Activated naive CD8-positive, alpha-beta T cell treated with anti-CD3 and anti-CD28 coated beads, Interleukin-2, amount 10 ng/mL, durations not matched to agents 7 days and 5 days (primary cell): ENCODE results near the gene CDYL. TPM values are rescaled to one million over a fixed set of nuclear protein-coding genes. Genes with fewer than 3 reads are reported as not detected.
A peak's percentile ranks its signal among the peaks of the same experiment; 100 is the strongest.

ENCODE experiments used
- ATAC-seq: fragments of 150-1000 bp; cut with Tn5 transposase; one replicate; pipeline ENCODE4 v1.10.0; 2021; ENCODE audit warnings: low read depth, moderate library complexity
- POLR2A ChIA-PET: fragments of 350-600 bp; sonication (Branson Sonifier 250); formaldehyde crosslinking; loops from one replicate; lab custom pipeline; 2021; ENCODE audit warnings: antibody characterized with exemption; lab: Charles Lee
- DNase-seq: peaks from one replicate; pipeline ENCODE4 v3.0.0; 2021
- H3K27ac Mint-ChIP-seq: one replicate; pipeline ENCODE4 v1.8.0; 2022; ENCODE audit warnings: mild to moderate bottlenecking, mixed read lengths
- H3K27me3 Mint-ChIP-seq: one replicate; pipeline ENCODE4 v1.8.0; 2022; ENCODE audit warnings: mild to moderate bottlenecking, moderate library complexity, mixed read lengths
- H3K36me3 Mint-ChIP-seq: one replicate; pipeline ENCODE4 v1.8.0; 2021; ENCODE audit warnings: mild to moderate bottlenecking, mixed read lengths
- H3K4me1 Mint-ChIP-seq: one replicate; pipeline ENCODE4 v1.8.0; 2021; ENCODE audit warnings: mixed read lengths
- H3K4me3 Mint-ChIP-seq: one replicate; pipeline ENCODE4 v1.8.0; 2022; ENCODE audit warnings: mild to moderate bottlenecking, moderate library complexity, mixed read lengths
- H3K9me3 Mint-ChIP-seq: one replicate; pipeline ENCODE4 v1.8.0; 2021; ENCODE audit warnings: mixed read lengths
- total RNA-seq, 2 experiments: library from RNA; stranded (reverse); gene quantifications; one replicate each; pipeline ENCODE4 v1.2.3, GENCODE V29; 2021

Gene CDYL, protein sequence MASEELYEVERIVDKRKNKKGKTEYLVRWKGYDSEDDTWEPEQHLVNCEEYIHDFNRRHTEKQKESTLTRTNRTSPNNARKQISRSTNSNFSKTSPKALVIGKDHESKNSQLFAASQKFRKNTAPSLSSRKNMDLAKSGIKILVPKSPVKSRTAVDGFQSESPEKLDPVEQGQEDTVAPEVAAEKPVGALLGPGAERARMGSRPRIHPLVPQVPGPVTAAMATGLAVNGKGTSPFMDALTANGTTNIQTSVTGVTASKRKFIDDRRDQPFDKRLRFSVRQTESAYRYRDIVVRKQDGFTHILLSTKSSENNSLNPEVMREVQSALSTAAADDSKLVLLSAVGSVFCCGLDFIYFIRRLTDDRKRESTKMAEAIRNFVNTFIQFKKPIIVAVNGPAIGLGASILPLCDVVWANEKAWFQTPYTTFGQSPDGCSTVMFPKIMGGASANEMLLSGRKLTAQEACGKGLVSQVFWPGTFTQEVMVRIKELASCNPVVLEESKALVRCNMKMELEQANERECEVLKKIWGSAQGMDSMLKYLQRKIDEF
- total RNA-seq: 10 to 100 TPM; 44.0 to 46.7 TPM

- peak; percentile 81 for ATAC-seq
- Mint-ChIP-seq H3K36me3 (peaks cover 16% of the 10 kb centered on the region), H3K27ac (peak within 1 kb of the TSS; percentile 87), H3K4me3 (peak within 1 kb of the TSS; percentile 88), H3K4me1 (peaks cover 36% of the 10 kb centered on the region), H3K27me3 (no peaks in the 10 kb centered on the region), H3K9me3 (peaks cover 4% of the 10 kb centered on the region)
- POLR2A ChIA-PET: interaction anchor here (1.4 kb wide), 1 partner anchor 227 kb away, joined by 5 read pairs; the partner anchor contains the start of gene RPP40
- peak; percentile 97 for DNase-seq
These were observed at the start of gene CDYL for GRCh38 chr6:4776131-4776492. Gene CDYL (plus strand): TSS chr6:4776404. CDS start chr6:4776784, 380 bp downstream.

DNA sequence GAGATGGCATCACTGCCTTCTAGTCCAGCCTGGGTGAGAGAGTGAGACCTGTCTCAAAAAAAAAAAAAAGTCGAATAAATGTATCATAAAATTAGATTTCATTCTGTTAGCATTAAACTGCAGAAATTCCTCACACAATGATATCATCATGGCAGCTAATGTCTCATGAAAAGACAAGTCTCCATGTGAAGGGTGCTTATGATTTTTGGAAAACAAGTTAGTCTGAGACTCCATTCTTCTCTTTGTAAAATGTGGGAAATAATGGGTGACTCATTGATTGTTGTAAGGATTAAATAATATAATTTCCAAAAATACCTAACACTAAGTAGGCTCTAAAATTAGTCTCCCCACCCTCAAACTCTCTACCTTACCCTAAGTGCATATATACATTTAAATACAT is 49.6 kb upstream of the CDYL start:
- Mint-ChIP-seq H3K9me3 (no peaks in the 10 kb centered on the region), H3K4me1 (peaks cover 4% of the 10 kb centered on the region), H3K4me3 (no peak overlapping the region), H3K27me3 (peaks cover 8% of the 10 kb centered on the region), H3K27ac (no peak overlapping the region), H3K36me3 (no peaks in the 10 kb centered on the region)
- DNase-seq: no peak
- POLR2A ChIA-PET: no interaction called here
- ATAC-seq: no peak

DNA sequence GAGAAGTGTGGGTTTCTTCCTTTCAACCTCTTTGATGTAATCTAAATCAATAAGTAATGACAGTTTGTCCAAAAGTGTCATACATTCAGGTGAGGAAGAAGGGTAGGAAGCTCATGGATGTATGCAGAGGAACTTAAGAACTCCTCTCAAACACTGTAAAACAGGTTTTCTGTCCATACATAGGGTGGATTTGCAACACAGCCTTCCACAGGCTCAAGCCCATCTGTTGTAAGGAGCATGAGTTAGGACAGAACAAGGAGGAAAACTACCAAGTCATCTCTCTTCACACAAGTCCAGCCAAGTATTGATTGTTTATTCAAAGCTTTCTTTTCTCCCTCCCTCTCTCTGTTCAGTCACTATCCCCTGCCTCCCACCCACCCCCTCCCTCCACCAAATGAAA is 49.0 kb upstream of the CDYL start:
- Mint-ChIP-seq H3K36me3 (no peaks in the 10 kb centered on the region), H3K27ac (no peak overlapping the region)
- ATAC-seq: no peak

GRCh38 chr6:4727671-4728435 is 48.4 kb upstream of the CDYL start:
- H3K4me3 Mint-ChIP-seq: no peak overlapping the region
- H3K27ac Mint-ChIP-seq: no peak overlapping the region
- DNase-seq: no peak
- peaks cover 7% of the 10 kb centered on the region for H3K27me3 Mint-ChIP-seq
- H3K9me3 Mint-ChIP-seq: no peaks in the 10 kb centered on the region
- peaks cover 6% of the 10 kb centered on the region for H3K4me1 Mint-ChIP-seq
- peak; percentile 36 for ATAC-seq
- no peaks in the 10 kb centered on the region for H3K36me3 Mint-ChIP-seq
- POLR2A ChIA-PET: no interaction called here

More for the DNA sequence above, 49.0 kb upstream of the CDYL start:
- peaks cover 4% of the 10 kb centered on the region for H3K4me1 Mint-ChIP-seq
- H3K9me3 Mint-ChIP-seq: no peaks in the 10 kb centered on the region
- peaks cover 7% of the 10 kb centered on the region for H3K27me3 Mint-ChIP-seq
- DNase-seq: no peak
- no peak overlapping the region for H3K4me3 Mint-ChIP-seq
- POLR2A ChIA-PET: no interaction called here

DNA sequence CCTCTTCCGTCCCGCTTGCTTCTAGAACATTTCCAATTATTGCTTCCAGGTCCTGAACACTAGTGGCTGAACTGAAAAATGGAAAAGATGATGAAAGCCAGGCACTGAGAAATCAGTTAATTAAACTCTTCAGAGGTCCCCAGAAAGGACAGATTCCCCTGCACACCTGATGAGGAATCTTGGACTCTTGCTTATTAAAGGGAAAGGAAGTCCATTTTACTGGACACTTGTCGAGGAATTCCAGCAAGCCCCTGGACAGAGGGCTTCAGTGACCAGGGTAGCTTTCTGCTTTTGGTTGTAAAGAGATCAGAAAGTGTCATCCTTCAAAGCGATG is 47.8 kb upstream of the CDYL start:
- no peak overlapping the region for H3K4me3 Mint-ChIP-seq
- H3K27ac Mint-ChIP-seq: no peak overlapping the region
- no peak for ATAC-seq
- H3K36me3 Mint-ChIP-seq: no peaks in the 10 kb centered on the region
- H3K9me3 Mint-ChIP-seq: no peaks in the 10 kb centered on the region
- POLR2A ChIA-PET: no interaction called here
- DNase-seq: no peak
- peaks cover 7% of the 10 kb centered on the region for H3K27me3 Mint-ChIP-seq
- H3K4me1 Mint-ChIP-seq: peaks cover 7% of the 10 kb centered on the region

GRCh38 chr6:4728926-4729325 is 47.3 kb upstream of the CDYL start:
- H3K4me3 Mint-ChIP-seq: no peak overlapping the region
- peaks cover 7% of the 10 kb centered on the region for H3K4me1 Mint-ChIP-seq
- DNase-seq: no peak
- no peaks in the 10 kb centered on the region for H3K36me3 Mint-ChIP-seq
- no peak overlapping the region for H3K27ac Mint-ChIP-seq
- H3K27me3 Mint-ChIP-seq: peaks cover 7% of the 10 kb centered on the region
- no peaks in the 10 kb centered on the region for H3K9me3 Mint-ChIP-seq
- no peak for ATAC-seq
- POLR2A ChIA-PET: no interaction called here

DNA sequence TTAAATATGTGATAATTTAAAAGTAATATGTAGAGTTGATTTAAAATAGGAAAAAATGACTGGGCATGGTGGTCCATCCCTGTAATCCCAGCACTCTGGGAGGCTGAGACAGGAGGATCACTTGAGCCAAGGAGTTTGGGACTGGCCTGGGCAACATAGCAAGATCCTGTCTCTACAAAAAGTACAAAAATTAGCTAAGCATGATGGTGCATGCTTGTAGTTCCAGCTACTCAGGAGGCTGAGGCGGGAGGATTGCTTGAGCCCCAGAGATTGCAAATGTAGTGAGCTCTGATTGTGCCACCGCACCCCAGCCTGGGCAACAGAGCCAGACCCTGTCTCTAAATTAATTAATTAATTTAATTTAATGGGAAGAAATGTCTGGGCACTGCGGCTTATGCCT is 44.2 kb upstream of the CDYL start:
- Mint-ChIP-seq H3K4me3 (no peak overlapping the region), H3K36me3 (no peaks in the 10 kb centered on the region), H3K9me3 (no peaks in the 10 kb centered on the region), H3K27ac (no peak overlapping the region), H3K4me1 (peaks cover 7% of the 10 kb centered on the region), H3K27me3 (peaks cover 7% of the 10 kb centered on the region)
- ATAC-seq (no peak), DNase-seq (no peak)
- POLR2A ChIA-PET: no interaction called here

DNA sequence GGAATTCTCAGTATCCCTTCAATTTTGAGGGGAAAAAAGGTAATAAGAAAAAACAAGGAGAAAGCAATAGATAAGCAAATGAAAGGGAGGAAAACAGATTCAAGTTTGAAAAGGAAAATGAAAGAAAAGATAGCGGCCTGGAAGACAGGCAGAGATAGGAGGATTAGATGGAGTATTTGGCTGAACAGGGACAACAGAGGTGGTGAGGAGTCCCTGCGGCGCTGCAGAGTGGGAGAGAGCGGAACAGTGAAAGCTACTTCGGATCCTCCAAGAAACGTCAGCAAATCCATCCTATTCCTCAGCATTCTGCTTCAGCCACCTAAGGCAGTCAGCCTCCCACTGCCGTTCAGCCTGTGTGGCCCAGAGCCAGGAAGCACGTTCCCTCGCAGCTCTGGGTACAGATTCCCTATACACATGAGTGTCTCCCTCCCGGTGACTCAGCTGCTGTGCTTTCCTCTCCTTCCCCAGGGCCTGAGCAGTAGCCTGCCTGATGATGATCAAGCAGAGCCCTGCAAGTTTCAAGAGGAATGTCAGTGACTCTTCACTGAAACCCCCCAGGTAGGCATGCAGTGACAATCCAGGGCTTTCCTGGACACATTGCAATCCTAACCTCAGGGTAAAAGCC is 43.4 kb upstream of the CDYL start:
- Mint-ChIP-seq H3K36me3 (no peaks in the 10 kb centered on the region), H3K9me3 (no peaks in the 10 kb centered on the region), H3K4me1 (peaks cover 5% of the 10 kb centered on the region), H3K27ac (no peak overlapping the region), H3K27me3 (peaks cover 9% of the 10 kb centered on the region), H3K4me3 (no peak overlapping the region)
- ATAC-seq (no peak), DNase-seq (no peak)
- POLR2A ChIA-PET: no interaction called here

GRCh38 chr6:4736371-4736873 is 39.8 kb upstream of the CDYL start:
- H3K4me3 Mint-ChIP-seq: no peak overlapping the region

DNA sequence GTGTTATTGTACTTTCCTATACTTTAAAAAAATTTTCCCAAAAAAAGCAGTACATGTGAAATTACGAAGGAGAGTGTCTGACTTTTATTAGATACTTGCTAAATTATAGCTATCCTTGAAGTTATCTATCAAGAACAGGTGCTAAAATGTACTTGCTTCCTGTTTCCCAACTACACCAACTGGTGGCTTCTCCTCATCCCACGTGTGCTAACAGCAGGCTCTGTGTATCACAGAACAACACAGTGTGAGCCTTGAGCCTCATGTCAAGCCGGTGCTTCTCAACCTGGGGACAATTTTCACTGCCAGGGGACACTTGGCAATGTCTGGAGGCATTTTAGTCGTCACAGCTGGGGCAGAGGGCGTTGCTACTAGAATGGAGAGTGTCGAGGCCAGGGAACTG is 36.2 kb upstream of the CDYL start:
- no peaks in the 10 kb centered on the region for H3K9me3 Mint-ChIP-seq
- POLR2A ChIA-PET: no interaction called here
- H3K4me1 Mint-ChIP-seq: no peaks in the 10 kb centered on the region
- H3K36me3 Mint-ChIP-seq: no peaks in the 10 kb centered on the region
- no peak overlapping the region for H3K4me3 Mint-ChIP-seq
- ATAC-seq (no peak), DNase-seq (no peak)
- H3K27ac Mint-ChIP-seq: no peak overlapping the region
- peaks cover 6% of the 10 kb centered on the region for H3K27me3 Mint-ChIP-seq

More at GRCh38 chr6:4736371-4736873, 39.8 kb upstream of the CDYL start:
- DNase-seq (no peak), ATAC-seq (no peak)
- H3K27ac Mint-ChIP-seq: no peak overlapping the region
- H3K36me3 Mint-ChIP-seq: no peaks in the 10 kb centered on the region
- H3K4me1 Mint-ChIP-seq: peaks cover 3% of the 10 kb centered on the region
- H3K9me3 Mint-ChIP-seq: no peaks in the 10 kb centered on the region
- POLR2A ChIA-PET: no interaction called here
- peaks cover 4% of the 10 kb centered on the region for H3K27me3 Mint-ChIP-seq

GRCh38 chr6:4743062-4743461 is 33.1 kb upstream of the CDYL start:
- DNase-seq: no peak
- peaks cover 4% of the 10 kb centered on the region for H3K27me3 Mint-ChIP-seq
- H3K4me3 Mint-ChIP-seq: no peak overlapping the region
- H3K9me3 Mint-ChIP-seq: no peaks in the 10 kb centered on the region
- no peak overlapping the region for H3K27ac Mint-ChIP-seq
- no peaks in the 10 kb centered on the region for H3K4me1 Mint-ChIP-seq
- no peak for ATAC-seq
- no peaks in the 10 kb centered on the region for H3K36me3 Mint-ChIP-seq
- POLR2A ChIA-PET: no interaction called here

GRCh38 chr6:4743926-4744325 is 32.3 kb upstream of the CDYL start:
- ATAC-seq: no peak
- H3K27ac Mint-ChIP-seq: no peak overlapping the region
- no peaks in the 10 kb centered on the region for H3K9me3 Mint-ChIP-seq
- no peak for DNase-seq
- no peak overlapping the region for H3K4me3 Mint-ChIP-seq
- peaks cover 4% of the 10 kb centered on the region for H3K27me3 Mint-ChIP-seq
- H3K36me3 Mint-ChIP-seq: no peaks in the 10 kb centered on the region
- H3K4me1 Mint-ChIP-seq: no peaks in the 10 kb centered on the region
- POLR2A ChIA-PET: no interaction called here

DNA sequence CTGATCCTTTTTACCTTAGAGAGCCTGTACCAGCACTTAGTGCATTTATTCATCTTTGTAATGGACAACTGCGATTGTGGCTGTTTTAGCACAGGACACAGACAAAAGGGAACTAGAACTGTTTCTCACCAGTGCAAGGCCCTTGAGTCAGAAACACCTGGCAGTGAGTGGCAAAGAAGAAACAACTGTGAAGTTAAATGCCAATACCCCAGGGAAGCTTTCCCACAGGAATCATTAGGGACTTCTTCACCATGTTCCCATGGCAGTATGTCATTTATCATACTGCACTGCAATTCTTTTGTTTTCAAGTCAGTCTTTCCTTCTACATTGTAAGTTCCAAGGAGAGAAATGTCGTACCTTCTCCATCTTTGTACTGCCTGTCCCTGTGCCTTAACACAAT is 28.6 kb upstream of the CDYL start:
- no peaks in the 10 kb centered on the region for H3K36me3 Mint-ChIP-seq
- H3K4me3 Mint-ChIP-seq: no peak overlapping the region
- ATAC-seq (no peak), DNase-seq (no peak)
- no peaks in the 10 kb centered on the region for H3K9me3 Mint-ChIP-seq
- POLR2A ChIA-PET: no interaction called here
- no peak overlapping the region for H3K27ac Mint-ChIP-seq
- H3K27me3 Mint-ChIP-seq: peaks cover 4% of the 10 kb centered on the region
- no peaks in the 10 kb centered on the region for H3K4me1 Mint-ChIP-seq
